MM.1S (cell line): ENCODE measurements around the gene SH3GL3.

Experiments used
- DNase-seq: peaks from one replicate; pipeline ENCODE4 v3.0.0-alpha.2; 2015
- H2AFZ ChIP-seq: fragments of 300-600 bp; sonication (generic); 2 replicates; pipeline ENCODE4 v1.6.0; 2016; ENCODE audit warnings: antibody characterized with exemption, low read length
- H3F3A ChIP-seq: fragments of 300-600 bp; sonication (generic); 2 replicates; pipeline ENCODE4 v1.6.1; 2016; ENCODE audit warnings: mild to moderate bottlenecking, antibody characterized with exemption, low read length, moderate library complexity, mixed read lengths; ENCODE audit not compliant: insufficient read depth
- H3K27ac ChIP-seq: fragments of 300-600 bp; sonication (generic); 2 replicates; pipeline ENCODE4 v1.5.1; 2016; ENCODE audit warnings: mild to moderate bottlenecking, low read length
- H3K27me3 ChIP-seq: fragments of 300-600 bp; sonication (generic); replicated peaks from 2 replicates; pipeline ENCODE4 v1.6.0; 2016; ENCODE audit warnings: low read length; ENCODE audit not compliant: insufficient read depth
- H3K36me3 ChIP-seq: fragments of 300-600 bp; sonication (generic); replicated peaks from 2 replicates; pipeline ENCODE4 v1.6.1; 2016; ENCODE audit warnings: mild to moderate bottlenecking, low read length, mixed read lengths; ENCODE audit not compliant: insufficient read depth
- H3K4me1 ChIP-seq: fragments of 300-600 bp; sonication (generic); 2 replicates; pipeline ENCODE4 v1.6.1; 2016; ENCODE audit warnings: low read length, mixed read lengths
- H3K4me2 ChIP-seq: fragments of 300-600 bp; sonication (generic); 2 replicates; pipeline ENCODE4 v1.6.0; 2016; ENCODE audit warnings: low read depth, low read length
- H3K4me3 ChIP-seq: fragments of 300-600 bp; sonication (generic); 2 replicates; pipeline ENCODE4 v1.5.1; 2016; ENCODE audit warnings: low read length, mixed read lengths
- H3K79me2 ChIP-seq: fragments of 300-600 bp; sonication (generic); 2 replicates; pipeline ENCODE4 v1.6.1; 2016; ENCODE audit warnings: mixed run types, low read length, mixed read lengths
- H3K9ac ChIP-seq: fragments of 300-600 bp; sonication (generic); 2 replicates; pipeline ENCODE4 v1.6.1; 2016; ENCODE audit warnings: low read length, mixed read lengths
- H3K9me2 ChIP-seq: fragments of 300-600 bp; sonication (generic); replicated peaks from 2 replicates; pipeline ENCODE4 v1.6.1; 2016; ENCODE audit warnings: mild to moderate bottlenecking, low read length, mixed read lengths; ENCODE audit not compliant: insufficient read depth
- H3K9me3 ChIP-seq: fragments of 300-600 bp; sonication (generic); replicated peaks from 2 replicates; pipeline ENCODE4 v1.6.1; 2016; ENCODE audit warnings: mild to moderate bottlenecking, low read length, mixed read lengths; ENCODE audit not compliant: insufficient read depth
- H4K20me1 ChIP-seq: fragments of 300-600 bp; sonication (generic); 2 replicates; pipeline ENCODE4 v1.6.1; 2016; ENCODE audit warnings: mild to moderate bottlenecking, low read length, moderate library complexity, mixed read lengths; ENCODE audit not compliant: insufficient read depth
- CTCF ChIP-seq: fragments of 300-600 bp; sonication (generic); IDR thresholded peaks from 2 replicates; pipeline ENCODE4 v1.5.1; 2016; ENCODE audit warnings: antibody characterized with exemption, low read length, mixed read lengths
- EZH2 ChIP-seq: fragments of 300-600 bp; sonication (generic); optimal IDR thresholded peaks from 2 replicates; pipeline ENCODE3; 2017; ENCODE audit warnings: low read depth, mild to moderate bottlenecking, antibody characterized with exemption, low read length, mixed read lengths
- EZH2phosphoT487 ChIP-seq: fragments of 300-600 bp; sonication (generic); IDR thresholded peaks from 2 replicates; pipeline ENCODE4 v1.6.1; 2018; ENCODE audit warnings: antibody characterized with exemption, low read length

Gene SH3GL3

GRCh38 chr15:83471307-83471866 lies 24.2 kb downstream of the SH3GL3 start:
- Histone ChIP-seq H3K36me3 (no peaks in the 10 kb centered on the region), H3K4me2 (no peak overlapping the region), H3K4me3 (no peak overlapping the region), H2AFZ (no peak overlapping the region), H3K9me2 (no peaks in the 10 kb centered on the region), H4K20me1 (no peaks in the 10 kb centered on the region), H3K27ac (no peak overlapping the region), H3K27me3 (no peaks in the 10 kb centered on the region), H3K9me3 (no peaks in the 10 kb centered on the region), H3F3A (no peaks in the 10 kb centered on the region), H3K9ac (no peak overlapping the region), H3K79me2 (no peaks in the 10 kb centered on the region), H3K4me1 (no peaks in the 10 kb centered on the region)
- TF ChIP-seq EZH2 = no peak
- DNase-seq = no peak

- Histone ChIP-seq H3K9ac (no peak overlapping the region), H3K9me2 (no peaks in the 10 kb centered on the region), H4K20me1 (no peaks in the 10 kb centered on the region), H3K27ac (no peak overlapping the region), H3K4me1 (no peaks in the 10 kb centered on the region), H3F3A (no peaks in the 10 kb centered on the region), H3K4me2 (no peak overlapping the region), H3K9me3 (no peaks in the 10 kb centered on the region), H3K27me3 (no peaks in the 10 kb centered on the region), H3K79me2 (no peaks in the 10 kb centered on the region), H3K4me3 (no peak overlapping the region), H3K36me3 (no peaks in the 10 kb centered on the region), H2AFZ (no peak overlapping the region)
- TF ChIP-seq EZH2 (no peak), EZH2phosphoT487 (no peak), CTCF (no peak)
- no peak for DNase-seq
Measured at GRCh38 chr15:83472151-83472550, 25.0 kb downstream of the SH3GL3 start.

GRCh38 chr15:83472797-83473196 lies 25.7 kb downstream of the SH3GL3 start:
- Histone ChIP-seq H3K79me2 (no peaks in the 10 kb centered on the region), H3K27ac (no peak overlapping the region), H4K20me1 (no peaks in the 10 kb centered on the region), H3K4me1 (no peaks in the 10 kb centered on the region), H3K4me3 (no peak overlapping the region), H3K27me3 (no peaks in the 10 kb centered on the region), H3F3A (no peaks in the 10 kb centered on the region), H3K9ac (no peak overlapping the region), H3K9me3 (no peaks in the 10 kb centered on the region), H2AFZ (no peak overlapping the region), H3K9me2 (no peaks in the 10 kb centered on the region), H3K4me2 (no peak overlapping the region), H3K36me3 (no peaks in the 10 kb centered on the region)
- TF ChIP-seq CTCF = no peak
- TF ChIP-seq EZH2 = no peak
- no peak for TF ChIP-seq EZH2phosphoT487
- DNase-seq = no peak

- no peak overlapping the region for H3K4me2 ChIP-seq
- no peak overlapping the region for H2AFZ ChIP-seq
- H3F3A ChIP-seq = no peaks in the 10 kb centered on the region
- H3K27ac ChIP-seq = no peak overlapping the region
- no peaks in the 10 kb centered on the region for H3K9me3 ChIP-seq
- H3K9ac ChIP-seq = no peak overlapping the region
- no peaks in the 10 kb centered on the region for H3K79me2 ChIP-seq
- no peak for TF ChIP-seq EZH2phosphoT487
- TF ChIP-seq EZH2 = no peak
- TF ChIP-seq CTCF = no peak
- no peaks in the 10 kb centered on the region for H3K4me1 ChIP-seq
- H3K36me3 ChIP-seq = no peaks in the 10 kb centered on the region
- no peak overlapping the region for H3K4me3 ChIP-seq
- H4K20me1 ChIP-seq = no peaks in the 10 kb centered on the region
- DNase-seq = no peak
- no peaks in the 10 kb centered on the region for H3K27me3 ChIP-seq
- no peaks in the 10 kb centered on the region for H3K9me2 ChIP-seq
Measured at GRCh38 chr15:83474578-83474977, 27.4 kb downstream of the SH3GL3 start.
